Choroid plexus epithelial cell (primary cell): ENCODE results near the gene DIP2C.
"Not testable (repeated sequence)": the region's sequence is repeated elsewhere in the genome, so short reads cannot be mapped to it uniquely, and the experiment has no call there.

ENCODE experiments used
- DNase-seq: peaks from one replicate; pipeline ENCODE4 v3.0.0-alpha.2; 2010; ENCODE audit warnings: low read depth
- H3K4me3 ChIP-seq: 2 replicates; pipeline ENCODE4 v1.5.1; 2011; ENCODE audit warnings: low read depth, mild to moderate bottlenecking, control low read depth, low read length, moderate library complexity
- CTCF ChIP-seq: conservative IDR thresholded peaks from 2 replicates; pipeline ENCODE4 v1.5.1; 2011; ENCODE audit warnings: low read depth, mild to moderate bottlenecking, control low read depth, inconsistent platforms, low read length, moderate library complexity

Gene DIP2C

DNA sequence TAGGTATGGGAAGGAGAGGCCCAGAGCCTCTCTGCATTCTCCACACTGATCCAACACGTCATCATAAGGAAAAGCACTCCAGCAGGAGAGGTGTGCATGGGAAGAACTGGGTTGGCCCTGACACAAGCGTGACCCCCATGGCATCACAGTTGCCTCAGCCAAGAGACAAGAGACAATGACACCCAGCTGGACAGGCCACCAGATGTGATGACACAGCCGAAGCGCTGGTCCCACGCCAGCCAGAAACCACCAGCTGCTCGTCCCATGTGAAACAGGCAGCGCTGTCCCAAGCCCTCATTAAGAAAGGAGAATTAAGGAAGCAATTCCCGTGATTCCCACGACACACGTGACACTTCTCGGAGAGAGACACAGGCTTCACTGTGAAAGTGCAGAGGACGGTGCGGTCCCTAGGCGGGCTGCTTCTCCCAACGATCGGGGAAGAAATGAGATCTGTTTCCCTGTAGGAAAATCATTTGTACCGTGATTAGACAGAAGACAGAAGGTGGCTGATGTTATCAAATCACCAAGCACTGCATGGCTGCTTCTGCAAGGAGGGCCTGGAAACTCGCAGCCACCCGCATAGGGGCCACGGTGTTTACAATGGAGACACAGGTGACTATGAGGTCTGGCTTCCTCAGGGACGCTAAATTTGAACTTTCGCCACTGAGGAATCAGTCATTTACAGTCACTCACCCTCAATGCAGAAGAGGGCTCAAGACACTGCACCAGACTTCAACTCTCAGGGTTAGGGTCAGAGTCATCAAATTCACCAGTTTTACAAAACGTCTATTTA lies 74.5 kb downstream of the DIP2C start:
- no peak for TF ChIP-seq CTCF
- DNase-seq = no peak
- H3K4me3 ChIP-seq = no peak overlapping the region

DNA sequence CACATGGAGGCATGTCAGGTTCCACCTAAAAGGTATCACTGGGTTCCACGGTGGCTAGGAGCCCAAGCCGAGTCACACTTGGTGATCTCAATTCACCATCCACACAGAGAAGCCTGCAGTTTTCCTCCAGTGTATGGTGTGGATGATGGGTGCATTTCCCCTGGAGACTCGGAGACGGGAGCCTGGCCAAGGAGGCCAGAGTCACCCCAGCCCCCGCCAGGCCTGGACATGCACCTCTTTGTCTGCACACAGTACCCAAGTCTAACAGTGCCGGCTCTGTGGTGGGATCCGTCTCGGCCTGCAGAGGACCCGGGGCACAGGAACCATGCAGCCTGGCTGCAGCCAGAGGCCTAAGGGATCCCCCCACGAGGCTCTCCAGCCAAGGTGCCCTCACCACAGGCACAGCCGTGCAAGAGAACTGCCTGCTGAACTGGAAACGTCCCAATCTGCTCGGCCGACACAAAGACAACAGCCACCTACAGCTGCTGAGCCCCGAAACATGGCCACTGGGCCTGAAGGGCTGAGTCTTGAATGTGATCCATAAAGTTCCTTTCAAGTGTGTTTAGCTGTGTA lies 75.2 kb downstream of the DIP2C start:
- TF ChIP-seq CTCF = no peak
- DNase-seq = no peak
- H3K4me3 ChIP-seq = no peak overlapping the region

DNA sequence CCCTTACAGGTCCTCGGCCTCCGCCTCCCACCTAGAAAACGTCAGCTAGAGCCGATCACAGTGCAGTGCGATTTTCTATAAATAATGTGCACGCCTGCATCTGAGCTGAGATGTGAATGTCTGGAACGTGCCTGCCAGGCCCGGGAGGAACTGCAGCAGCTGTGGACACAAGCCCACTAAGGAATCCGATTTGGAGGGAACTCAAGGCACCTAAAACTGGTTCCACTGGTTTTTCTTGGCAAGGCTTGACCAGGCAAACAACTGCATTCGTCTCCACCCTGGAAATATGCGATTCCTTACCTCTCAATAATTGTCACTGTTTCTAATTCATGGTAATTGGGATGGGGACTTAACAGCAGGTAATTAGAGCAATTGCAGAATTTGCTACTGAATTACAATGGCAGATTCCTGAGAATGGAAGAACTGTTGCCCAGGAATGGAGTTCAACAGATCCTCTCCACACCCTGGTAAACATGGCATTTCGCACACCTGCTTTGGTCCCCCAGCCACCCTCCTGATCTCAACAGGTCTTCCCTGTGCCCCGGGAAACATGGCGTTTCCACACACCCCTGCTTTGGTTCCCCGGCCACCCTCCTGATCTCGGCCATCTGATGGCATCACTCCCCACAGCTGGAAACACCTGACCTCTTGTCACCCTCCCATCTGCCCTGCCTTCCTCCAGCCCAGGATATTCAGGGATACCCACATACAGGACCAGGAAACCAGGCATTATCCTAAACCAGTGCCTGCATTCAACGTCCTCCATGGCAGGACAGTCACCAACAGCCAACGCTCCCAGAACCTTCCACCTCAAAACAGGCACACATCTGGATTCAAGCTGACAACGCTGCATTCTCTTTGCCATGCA lies 76.0 kb downstream of the DIP2C start:
- no peak for TF ChIP-seq CTCF
- DNase-seq = no peak
- no peak overlapping the region for H3K4me3 ChIP-seq

DNA sequence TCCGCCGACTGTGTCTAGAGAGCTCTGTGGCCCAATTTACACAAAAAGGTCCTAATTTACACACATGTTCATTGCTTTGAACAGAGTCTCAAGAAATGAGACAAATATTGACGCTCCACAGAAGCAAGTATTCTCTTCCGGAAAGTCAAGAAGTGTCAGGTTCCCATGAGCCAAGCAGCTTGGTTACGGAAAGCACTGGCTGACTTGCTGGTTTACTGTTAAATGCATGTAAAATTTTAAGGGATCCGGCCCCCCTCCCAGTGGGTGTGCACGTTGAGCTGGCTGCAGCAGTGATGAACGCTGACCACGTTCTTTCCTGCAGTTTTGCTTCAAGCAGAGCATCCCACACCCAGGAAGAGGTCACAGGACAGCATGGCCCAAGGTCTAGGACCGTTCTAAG lies 76.8 kb downstream of the DIP2C start:
- TF ChIP-seq CTCF = no peak
- H3K4me3 ChIP-seq = no peak overlapping the region
- DNase-seq = no peak

GRCh38 chr10:610642-611305 lies 78.7 kb downstream of the DIP2C start:
- not testable (repeated sequence) for H3K4me3 ChIP-seq
- DNase-seq = peak; percentile 81

- DNase-seq = no peak
- no peak overlapping the region for H3K4me3 ChIP-seq
- TF ChIP-seq CTCF = no peak
Measured at GRCh38 chr10:609868-610545, 79.5 kb downstream of the DIP2C start.
